ENCODE results near the gene TUBG2. TPM values are rescaled to one million over a fixed set of nuclear protein-coding genes. Genes with fewer than 3 reads are reported as not detected.

The TUBG2 gene
- total and polyA plus RNA-seq, 2 of the 8 experiments (the other 6 are each of a cell fraction or from before 2014, with no cell fraction given): 14.8 to 16.6 TPM

DNA sequence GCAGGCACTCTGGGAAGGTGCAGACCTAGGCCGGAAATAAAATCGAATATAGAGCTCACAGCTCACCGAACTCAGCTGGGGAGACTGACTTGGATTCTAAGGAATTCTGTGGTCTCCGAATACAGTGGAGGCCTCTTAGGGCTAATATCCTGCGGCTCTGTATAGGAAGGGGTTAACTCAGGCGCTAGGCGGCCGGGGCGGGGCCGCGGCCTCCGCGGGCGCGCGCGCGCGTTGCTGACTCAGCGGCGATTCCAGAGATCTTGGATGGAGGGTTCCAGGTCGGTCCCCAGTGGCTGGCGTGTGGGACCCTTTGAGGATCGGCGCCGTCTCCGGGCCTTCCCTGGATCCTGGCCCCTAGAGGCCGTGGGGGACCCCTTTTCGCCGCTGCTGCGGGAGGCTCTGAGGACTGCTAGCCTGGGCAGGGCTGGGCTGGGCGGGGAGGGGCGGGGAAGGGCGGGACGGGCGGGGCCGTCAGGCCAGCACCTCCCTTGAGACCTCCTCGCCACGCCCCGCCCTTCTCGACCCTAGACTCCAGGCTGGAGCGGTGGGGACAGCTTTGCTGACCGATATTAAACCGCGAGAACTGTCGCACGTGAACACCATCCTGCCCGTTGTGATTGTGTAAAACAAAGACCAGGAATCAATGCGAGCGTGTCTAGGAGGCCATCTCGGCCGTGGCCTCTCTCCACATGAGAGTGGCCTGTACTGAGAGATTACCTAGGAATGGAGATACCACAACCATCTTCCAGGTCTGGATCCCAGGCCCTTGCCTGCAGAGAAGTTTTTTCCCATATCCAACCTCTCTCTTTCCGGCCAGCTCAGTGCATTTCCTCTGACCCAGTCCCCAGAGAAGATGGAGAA lies 19.1 kb downstream of the TUBG2 start (continued):
- TF ChIP-seq SUZ12 (IDR thresholded peaks at IDR 0.05; ENCODE audit: low read length) (no peak), RBBP5 (IDR thresholded peaks at IDR 0.05; ENCODE audit: borderline replicate concordance, low read depth, low read length) (no peak), SIN3A (conservative IDR thresholded peaks at IDR 0.05 in 1 of 2, IDR thresholded peaks at IDR 0.05 in 1 of 2; ENCODE audit: low read depth in 1 of 2, low read length in 2 of 2) (peak; percentile 34 to 41; a peak in 1 of 4 replicates), KDM1A (IDR thresholded peaks at IDR 0.05; ENCODE audit: borderline replicate concordance, low read length) (no peak), CBX5 (IDR thresholded peaks at IDR 0.05; ENCODE audit: low read depth, low read length) (no peak), HDAC6 (IDR thresholded peaks at IDR 0.05; ENCODE audit: low read depth, low read length) (no peak), HDAC2 (IDR thresholded peaks at IDR 0.05; ENCODE audit: borderline replicate concordance in 1 of 2, low read depth in 2 of 2, low read length in 2 of 2) (peak; percentile 8 to 26; a peak in 1 of 4 replicates), CTCF (IDR thresholded peaks at IDR 0.05; ENCODE audit: control extremely low read depth in 1 of 3, insufficient read depth in 1 of 3, low read depth in 1 of 3, low read length in 3 of 3) (no peak; a peak in 1 of 4 replicates), CEBPB (IDR thresholded peaks at IDR 0.05; ENCODE audit: low read depth, low read length) (no peak), SIX5 (IDR thresholded peaks at IDR 0.05; ENCODE audit: low read depth, low read length) (no peak), TCF12 (IDR thresholded peaks at IDR 0.05; ENCODE audit: low read depth, low read length) (no peak), NANOG (IDR thresholded peaks at IDR 0.05; ENCODE audit: insufficient read depth, low read depth, low read length, poor library complexity, severe bottlenecking) (no peak), SP2 (IDR thresholded peaks at IDR 0.05; ENCODE audit: low read length) (no peak), PHF8 (conservative IDR thresholded peaks at IDR 0.05; ENCODE audit: low read depth, low read length) (peak; percentile 66; the same call in 1 of the 2 replicates), YY1 (IDR thresholded peaks at IDR 0.05; ENCODE audit: low read depth, low read length) (no peak)
- TF ChIP-seq, protein P1, sequence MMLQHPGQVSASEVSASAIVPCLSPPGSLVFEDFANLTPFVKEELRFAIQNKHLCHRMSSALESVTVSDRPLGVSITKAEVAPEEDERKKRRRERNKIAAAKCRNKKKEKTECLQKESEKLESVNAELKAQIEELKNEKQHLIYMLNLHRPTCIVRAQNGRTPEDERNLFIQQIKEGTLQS (IDR thresholded peaks at IDR 0.05; ENCODE audit: insufficient read depth, low read depth, low read length): no peak
- TF ChIP-seq, protein P2, sequence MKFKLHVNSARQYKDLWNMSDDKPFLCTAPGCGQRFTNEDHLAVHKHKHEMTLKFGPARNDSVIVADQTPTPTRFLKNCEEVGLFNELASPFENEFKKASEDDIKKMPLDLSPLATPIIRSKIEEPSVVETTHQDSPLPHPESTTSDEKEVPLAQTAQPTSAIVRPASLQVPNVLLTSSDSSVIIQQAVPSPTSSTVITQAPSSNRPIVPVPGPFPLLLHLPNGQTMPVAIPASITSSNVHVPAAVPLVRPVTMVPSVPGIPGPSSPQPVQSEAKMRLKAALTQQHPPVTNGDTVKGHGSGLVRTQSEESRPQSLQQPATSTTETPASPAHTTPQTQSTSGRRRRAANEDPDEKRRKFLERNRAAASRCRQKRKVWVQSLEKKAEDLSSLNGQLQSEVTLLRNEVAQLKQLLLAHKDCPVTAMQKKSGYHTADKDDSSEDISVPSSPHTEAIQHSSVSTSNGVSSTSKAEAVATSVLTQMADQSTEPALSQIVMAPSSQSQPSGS (IDR thresholded peaks at IDR 0.05; ENCODE audit: low read length): no peak
